Breast epithelium (tissue), 3 donors: ENCODE measurements around the gene AMBP.

ENCODE experiments used
- POLR2A ChIP-seq: fragments of 450-650 bp; IDR thresholded peaks from one replicate; pipeline ENCODE4 v1.6.1; 2016; ENCODE audit warnings: antibody characterized with exemption, mild to moderate bottlenecking, moderate library complexity
- POLR2AphosphoS5 ChIP-seq, 3 donors: sonication (generic); formaldehyde crosslinking; IDR thresholded peaks; one replicate each; pipeline ENCODE4 v1.6.1; 2017; ENCODE audit warnings: antibody characterized with exemption in 3 of 3
- TF ChIP-seq, protein P1 (sequence below), 3 donors: fragments of 450-650 bp; IDR thresholded peaks; one replicate each; pipeline ENCODE4 v1.5.1; 2016 to 2017; ENCODE audit warnings: antibody characterized with exemption in 3 of 3, mild to moderate bottlenecking in 3 of 3, moderate library complexity in 3 of 3

DNA sequence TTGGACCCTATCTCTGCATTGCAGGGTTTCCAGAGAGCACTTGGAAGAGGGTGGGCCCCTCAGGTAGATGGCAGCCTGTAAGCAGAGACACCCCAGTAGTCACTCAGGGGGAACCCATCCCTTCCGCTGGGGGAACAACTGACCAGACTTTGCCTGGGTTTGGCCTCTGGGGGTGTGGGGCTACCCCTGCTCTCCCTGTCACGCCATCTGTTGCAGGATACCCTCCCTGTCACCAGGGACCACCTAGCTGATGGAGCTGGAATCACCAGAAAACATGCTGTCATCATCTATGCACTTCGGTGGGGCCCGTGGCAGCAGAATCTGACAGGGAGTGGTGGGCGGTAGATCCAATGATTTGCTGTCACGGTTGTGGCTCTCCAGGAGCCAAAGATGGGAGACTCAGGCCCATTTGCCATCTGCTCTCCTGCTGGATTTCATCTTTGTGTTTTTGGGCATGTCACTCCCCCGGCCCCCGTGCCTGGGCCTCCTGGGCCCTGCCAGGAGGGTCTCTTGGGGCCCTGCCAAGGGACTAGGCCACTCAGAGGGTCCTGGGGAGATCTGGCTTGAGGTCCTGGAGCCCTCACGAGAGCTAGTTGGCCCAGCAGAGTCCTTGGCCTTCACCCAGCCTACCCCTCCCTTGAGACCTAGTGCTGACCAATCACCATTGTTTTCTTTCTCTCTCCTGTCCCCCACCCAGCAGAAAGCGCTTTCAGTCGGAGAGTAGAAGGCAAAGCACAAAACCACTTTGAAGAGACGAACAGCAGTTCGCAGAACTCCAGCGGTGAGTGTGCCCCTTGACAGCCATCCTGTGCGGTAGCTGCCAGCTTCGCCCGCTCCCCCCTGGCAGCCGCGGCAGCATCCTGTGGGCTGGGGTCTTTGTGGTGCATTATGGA lies 45.9 kb downstream of the AMBP start:
- TF ChIP-seq, protein P1, sequence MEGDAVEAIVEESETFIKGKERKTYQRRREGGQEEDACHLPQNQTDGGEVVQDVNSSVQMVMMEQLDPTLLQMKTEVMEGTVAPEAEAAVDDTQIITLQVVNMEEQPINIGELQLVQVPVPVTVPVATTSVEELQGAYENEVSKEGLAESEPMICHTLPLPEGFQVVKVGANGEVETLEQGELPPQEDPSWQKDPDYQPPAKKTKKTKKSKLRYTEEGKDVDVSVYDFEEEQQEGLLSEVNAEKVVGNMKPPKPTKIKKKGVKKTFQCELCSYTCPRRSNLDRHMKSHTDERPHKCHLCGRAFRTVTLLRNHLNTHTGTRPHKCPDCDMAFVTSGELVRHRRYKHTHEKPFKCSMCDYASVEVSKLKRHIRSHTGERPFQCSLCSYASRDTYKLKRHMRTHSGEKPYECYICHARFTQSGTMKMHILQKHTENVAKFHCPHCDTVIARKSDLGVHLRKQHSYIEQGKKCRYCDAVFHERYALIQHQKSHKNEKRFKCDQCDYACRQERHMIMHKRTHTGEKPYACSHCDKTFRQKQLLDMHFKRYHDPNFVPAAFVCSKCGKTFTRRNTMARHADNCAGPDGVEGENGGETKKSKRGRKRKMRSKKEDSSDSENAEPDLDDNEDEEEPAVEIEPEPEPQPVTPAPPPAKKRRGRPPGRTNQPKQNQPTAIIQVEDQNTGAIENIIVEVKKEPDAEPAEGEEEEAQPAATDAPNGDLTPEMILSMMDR (IDR thresholded peaks at IDR 0.05) = no peak
- TF ChIP-seq POLR2A = no peak
- no peak for TF ChIP-seq POLR2AphosphoS5 (IDR thresholded peaks at IDR 0.05)
